T-cell (primary cell): ENCODE results near the gene PRKCB. TPM values are rescaled to one million over a fixed set of nuclear protein-coding genes. Genes with fewer than 3 reads are reported as not detected.

Experiments
- ATAC-seq, 4 experiments: fragments of 200-7000 bp in 3 of 4; fragments of 150-1000 bp in 1 of 4; cut with Tn5 transposase; replicated peaks in 1 of 4; 1 replicate in 3 of 4; 2 replicates in 1 of 4; pipeline ENCODE4 v1.10.0; 2021; ENCODE audit warnings: moderate library complexity in 3 of 4, mild to moderate bottlenecking in 2 of 4, moderate number of reproducible peaks in 1 of 4
- CTCF ChIA-PET, 2 donors: fragments of 300-600 bp; sonication (Branson Sonifier 250); formaldehyde crosslinking; loops; one replicate each; lab custom pipeline; 2022; ENCODE audit warnings: antibody characterized with exemption in 2 of 2; lab: Charles Lee
- POLR2A ChIA-PET, 2 donors: fragments of 300-600 bp; sonication (Branson Sonifier 250); formaldehyde crosslinking; loops; one replicate each; lab custom pipeline; 2022; ENCODE audit warnings: antibody characterized with exemption in 2 of 2; lab: Charles Lee
- DNase-seq, 35 experiments: peaks; one replicate each; pipeline versions ENCODE4 v3.0.0 to v3.0.0-alpha.2; 2013 to 2023
- H3K27ac ChIP-seq: one replicate; pipeline ENCODE4 v1.5.1; 2013; ENCODE audit warnings: low read length
- H3K27me3 ChIP-seq, 2 experiments: replicated peaks in 1 of 2; 1 replicate in 1 of 2; 2 replicates in 1 of 2; pipeline versions ENCODE4 v1.6.1 to v1.7.0; 2013; ENCODE audit warnings: low read length in 1 of 2, mixed read lengths in 1 of 2; ENCODE audit not compliant: control insufficient read depth in 2 of 2, insufficient read depth in 2 of 2; ENCODE audit errors: extremely low read depth in 1 of 2
- H3K36me3 ChIP-seq, 2 donors: 1 replicate in 1 of 2; 2 replicates in 1 of 2; pipeline versions ENCODE4 v1.6.1 to v1.7.0; 2013; ENCODE audit warnings: low read length in 1 of 2; ENCODE audit not compliant: control insufficient read depth in 2 of 2, insufficient read depth in 1 of 2; ENCODE audit errors: extremely low read depth in 1 of 2
- H3K4me1 ChIP-seq, 2 experiments: 1 replicate in 1 of 2; 2 replicates in 1 of 2; pipeline versions ENCODE4 v1.6.1 to v1.7.0; 2013; ENCODE audit warnings: low read length in 2 of 2, mixed read lengths in 1 of 2; ENCODE audit not compliant: insufficient read depth in 2 of 2, control insufficient read depth in 1 of 2; ENCODE audit errors: extremely low read depth in 1 of 2
- H3K4me3 ChIP-seq, 2 donors: 1 replicate in 1 of 2; 2 replicates in 1 of 2; pipeline versions ENCODE4 v1.5.1 to v1.7.0; 2013; ENCODE audit warnings: mild to moderate bottlenecking in 2 of 2, low read length in 1 of 2, moderate library complexity in 1 of 2; ENCODE audit not compliant: control insufficient read depth in 1 of 2; ENCODE audit errors: extremely low read depth in 1 of 2
- H3K9me3 ChIP-seq: 2 replicates; pipeline ENCODE4 v1.7.0; 2013
- H3K27ac Mint-ChIP-seq, 2 donors: one replicate each; pipeline ENCODE4 v1.8.0; 2020 to 2021; ENCODE audit warnings: mild to moderate bottlenecking in 2 of 2, mixed read lengths in 2 of 2
- H3K27me3 Mint-ChIP-seq, 2 donors: one replicate each; pipeline ENCODE4 v1.8.0; 2021 to 2022; ENCODE audit warnings: mixed read lengths in 2 of 2
- H3K36me3 Mint-ChIP-seq: one replicate; pipeline ENCODE4 v1.8.0; 2021; ENCODE audit warnings: mixed read lengths
- H3K4me1 Mint-ChIP-seq, 3 donors: one replicate each; pipeline ENCODE4 v1.8.0; 2020 to 2022; ENCODE audit warnings: mixed read lengths in 3 of 3, mild to moderate bottlenecking in 1 of 3
- H3K4me3 Mint-ChIP-seq, 3 donors: one replicate each; pipeline ENCODE4 v1.8.0; 2020 to 2022; ENCODE audit warnings: mild to moderate bottlenecking in 3 of 3, mixed read lengths in 3 of 3, moderate library complexity in 3 of 3
- H3K9me3 Mint-ChIP-seq, 3 donors: one replicate each; pipeline ENCODE4 v1.8.0; 2020 to 2022; ENCODE audit warnings: mixed read lengths in 3 of 3
- WGBS: methylation state at CpG from one replicate; pipeline ENCODE4 v1.1.5; 2013; ENCODE audit warnings: missing lambda C conversion rate; ENCODE audit not compliant: insufficient coverage; 5-methylcytosine and 5-hydroxymethylcytosine counted together
- total RNA-seq, 35 experiments: library from RNA in 6 of 35; stranded (reverse) in 6 of 35; fragments of 120-200 nt in 1 of 35; gene quantifications; one replicate each; pipeline versions ENCODE4 v1.2.1 to v1.2.4 and lab custom pipeline; 2013 to 2026

The PRKCB gene
- total RNA-seq, 5 donors from 2014 or later (not counting 1 experiment from before 2014, with no cell fraction given) = 84.7 to 114 (median 105) TPM

DNA sequence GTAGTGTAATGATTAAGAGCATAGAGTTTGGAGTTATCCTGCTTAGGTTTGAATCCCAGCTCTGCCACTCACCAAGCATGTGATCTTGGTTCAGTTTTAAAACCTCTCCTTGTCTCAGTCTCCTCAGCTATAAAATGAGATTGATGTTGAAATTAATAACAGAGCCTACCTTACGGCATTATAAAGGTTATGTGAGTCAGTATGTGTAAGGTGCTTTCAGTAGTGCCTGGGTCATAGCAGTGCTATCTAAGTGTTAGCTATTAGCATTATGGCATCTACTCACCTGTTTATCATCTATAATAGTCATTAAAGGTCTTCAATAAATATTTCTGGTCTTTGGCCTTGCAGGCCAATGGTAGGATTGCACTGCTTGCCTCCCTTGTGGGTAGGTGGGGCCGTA, 53.4 kb downstream of the PRKCB start:
- Histone ChIP-seq H3K9me3 (no peaks in the 10 kb centered on the region), H3K27me3 (no peaks in the 10 kb centered on the region), H3K4me3 (no peak overlapping the region), H3K36me3 (no peaks in the 10 kb centered on the region), H3K27ac (no peak overlapping the region), H3K4me1 (peaks cover 0 to 5% of the 10 kb centered on the region in 2 experiments)
- Mint-ChIP-seq H3K36me3 (peaks cover 48% of the 10 kb centered on the region), H3K4me1 (peaks cover 58 to 70% (median 67%) of the 10 kb centered on the region in 3 donors), H3K4me3 (no peak overlapping the region), H3K9me3 (no peaks in the 10 kb centered on the region), H3K27me3 (no peaks in the 10 kb centered on the region), H3K27ac (peak overlapping the region in 1 of 2 donors; percentile 34)
- POLR2A ChIA-PET = interaction anchor here in 1 of 2 donors (0.5 to 0.7 kb wide), 2 partner anchors 17 to 47 kb away, joined by 3 read pairs; no protein-coding TSS in a partner anchor
- CTCF ChIA-PET = interaction anchor here in 1 of 2 donors (0.6 kb wide), 1 partner anchor 956 kb away, joined by 3 read pairs; the partner anchor contains the start of gene SLC5A11
- DNase-seq = no peak
- ATAC-seq = no peak
- WGBS = no CpG with 5 or more reads among the region's 2 CpGs

DNA sequence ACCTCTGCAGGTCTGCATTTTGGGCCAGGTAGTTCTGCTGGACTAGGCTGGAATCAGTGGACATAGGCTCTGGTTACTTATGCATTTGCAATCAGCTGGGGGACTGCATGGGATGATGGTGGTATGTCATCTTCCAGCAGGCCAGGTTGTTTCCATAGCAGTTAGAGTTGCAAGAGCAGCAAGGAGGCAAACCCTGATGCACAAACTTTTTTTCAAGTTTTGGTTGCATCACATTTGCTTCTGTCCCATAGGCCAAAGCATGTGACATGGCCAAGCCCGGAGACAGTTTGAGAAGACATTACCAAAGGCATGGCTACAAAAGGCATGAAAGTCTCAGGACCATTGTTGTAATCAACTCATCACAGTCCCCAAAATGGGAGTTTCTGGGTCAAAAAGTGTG, 58.2 kb downstream of the PRKCB start:
- WGBS = 100% methylated on average over 1 of the region's 1 CpG
- DNase-seq (no peak), ATAC-seq (no peak)
- ChIA-PET CTCF (interaction anchor here in 1 of 2 donors (1.1 kb wide), 1 partner anchor 116 kb away, joined by 4 read pairs; no protein-coding TSS in a partner anchor), POLR2A (no interaction called here)
- Mint-ChIP-seq H3K27ac (no peak overlapping the region), H3K27me3 (no peaks in the 10 kb centered on the region), H3K9me3 (no peaks in the 10 kb centered on the region), H3K4me1 (peaks cover 64 to 72% (median 65%) of the 10 kb centered on the region in 3 donors), H3K36me3 (peaks cover 26% of the 10 kb centered on the region), H3K4me3 (no peak overlapping the region)
- Histone ChIP-seq H3K27me3 (no peaks in the 10 kb centered on the region), H3K36me3 (no peaks in the 10 kb centered on the region), H3K4me1 (peaks cover 7 to 17% of the 10 kb centered on the region in 2 experiments), H3K4me3 (no peak overlapping the region), H3K9me3 (no peaks in the 10 kb centered on the region), H3K27ac (no peak overlapping the region)

GRCh38 chr16:23895052-23895451, 59.3 kb downstream of the PRKCB start:
- Mint-ChIP-seq H3K4me1 (peaks cover 55 to 69% (median 62%) of the 10 kb centered on the region in 3 donors), H3K9me3 (no peaks in the 10 kb centered on the region), H3K4me3 (no peak overlapping the region), H3K27ac (peak overlapping the region; percentile 32 to 49), H3K27me3 (no peaks in the 10 kb centered on the region), H3K36me3 (peaks cover 23% of the 10 kb centered on the region)
- Histone ChIP-seq H3K27me3 (no peaks in the 10 kb centered on the region), H3K4me3 (no peak overlapping the region), H3K9me3 (no peaks in the 10 kb centered on the region), H3K27ac (no peak overlapping the region), H3K36me3 (no peaks in the 10 kb centered on the region), H3K4me1 (peaks cover 7 to 19% of the 10 kb centered on the region in 2 experiments)
- POLR2A ChIA-PET = interaction anchor here in 1 of 2 donors (0.7 to 1.0 kb wide), 2 partner anchors 9 to 31 kb away, joined by 3 read pairs; no protein-coding TSS in a partner anchor
- ATAC-seq (no peak), DNase-seq (no peak)
- CTCF ChIA-PET = interaction anchor here in 1 of 2 donors (0.7 kb wide), 1 partner anchor 87 kb away, joined by 3 read pairs; no protein-coding TSS in a partner anchor

DNA sequence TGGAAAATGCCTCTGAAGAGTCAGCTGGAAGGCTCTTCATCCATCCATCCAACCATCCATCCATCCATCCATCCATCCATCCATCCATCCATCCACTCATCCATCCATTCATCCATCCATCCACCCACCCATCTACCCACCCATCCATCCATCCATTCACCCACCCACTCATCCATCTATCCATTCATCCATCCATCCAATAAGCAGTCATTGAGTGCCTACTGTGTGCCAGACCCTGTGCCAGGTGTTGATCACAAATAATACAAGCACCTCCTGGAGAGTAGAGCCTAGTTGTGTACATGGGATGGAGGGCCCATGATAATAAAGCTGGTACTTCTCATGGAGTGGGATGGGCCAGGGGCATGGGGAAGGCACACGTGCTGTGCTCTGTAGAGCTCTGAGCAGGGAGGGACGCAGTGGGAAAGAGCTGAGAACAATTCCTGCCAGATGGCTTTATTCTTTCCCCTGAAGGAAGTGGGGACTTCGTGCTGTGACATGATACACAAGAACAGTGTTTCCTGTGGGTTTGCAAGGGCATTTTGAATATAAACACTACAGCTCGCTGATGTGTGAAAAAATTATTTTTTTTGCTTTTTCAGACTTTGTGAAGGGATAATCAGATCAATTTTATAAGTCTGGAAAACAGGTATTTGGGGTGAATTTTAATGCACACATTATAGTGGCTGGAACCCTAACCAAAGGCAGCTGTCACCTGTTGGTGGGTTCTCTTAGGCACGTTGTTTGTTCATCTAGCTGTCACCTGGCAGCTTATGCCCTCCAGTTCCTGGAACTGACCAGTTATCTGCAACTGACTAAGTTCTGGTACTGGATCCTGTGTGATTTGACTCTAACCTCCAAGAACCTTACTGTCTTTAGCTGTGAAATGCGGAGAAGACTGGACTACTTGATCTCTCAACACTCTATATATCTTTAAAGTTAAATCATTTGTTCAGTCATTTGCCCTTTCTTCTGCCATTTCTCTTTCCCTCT, 61.3 kb downstream of the PRKCB start:
- Mint-ChIP-seq H3K9me3 (no peaks in the 10 kb centered on the region), H3K4me3 (peak overlapping the region in 1 of 3 donors; percentile 63), H3K27ac (peak overlapping the region; percentile 86), H3K27me3 (no peaks in the 10 kb centered on the region), H3K36me3 (peaks cover 23% of the 10 kb centered on the region), H3K4me1 (peaks cover 59 to 73% (median 68%) of the 10 kb centered on the region in 3 donors)
- Histone ChIP-seq H3K27me3 (no peaks in the 10 kb centered on the region), H3K9me3 (no peaks in the 10 kb centered on the region), H3K4me1 (peaks cover 21 to 33% of the 10 kb centered on the region in 2 experiments), H3K4me3 (peak overlapping the region in 1 of 2 donors; percentile 35), H3K36me3 (no peaks in the 10 kb centered on the region), H3K27ac (peak overlapping the region; percentile 18)
- ATAC-seq (peak; percentile 48 to 84 (median 72)), DNase-seq (peak in 2 of 35 experiments; percentile 2 to 35)
- ChIA-PET POLR2A (no interaction called here), CTCF (interaction anchor here in 1 of 2 donors (0.7 kb wide), 1 partner anchor 17 kb away, joined by 3 read pairs; no protein-coding TSS in a partner anchor)
- WGBS = 0% methylated on average over 3 of the region's 6 CpGs

DNA sequence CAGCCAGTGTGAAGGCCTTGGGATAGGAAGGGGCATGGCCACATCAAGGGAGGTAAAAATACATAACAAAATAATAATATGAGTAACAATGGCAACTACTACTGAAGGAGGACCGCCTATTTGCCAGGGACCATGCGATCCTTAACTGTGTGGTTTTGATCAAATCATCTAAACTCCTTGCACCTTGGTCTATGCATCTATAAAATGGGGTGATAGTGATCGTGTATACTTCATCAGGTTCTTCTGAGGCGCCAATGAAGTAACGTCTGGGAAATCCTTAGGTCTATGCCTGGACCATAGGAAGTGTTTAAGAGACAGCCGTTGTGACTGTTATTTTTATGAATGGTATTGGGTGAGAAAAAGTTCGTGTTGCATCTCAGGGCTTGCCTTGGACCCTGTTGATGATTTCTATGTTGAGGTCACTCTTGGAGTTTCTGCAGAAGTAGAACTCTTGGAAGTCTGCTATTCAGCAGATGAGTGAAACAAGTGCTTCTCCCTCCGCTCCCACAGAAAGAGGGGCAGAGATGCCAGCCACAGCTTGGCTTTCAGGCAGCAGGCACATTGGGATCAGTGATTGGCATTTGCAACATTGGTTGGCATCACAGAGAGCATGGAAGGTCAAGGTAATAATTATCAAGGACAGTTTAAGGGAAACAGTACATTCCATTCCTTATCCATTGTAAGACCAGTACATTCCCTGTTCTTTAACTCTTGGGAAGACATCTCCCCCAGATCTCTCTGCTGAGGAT, 63.1 kb downstream of the PRKCB start:
- POLR2A ChIA-PET = interaction anchor here in 1 of 2 donors (0.6 kb wide), 1 partner anchor 37 kb away, joined by 4 read pairs; no protein-coding TSS in a partner anchor
- WGBS = 88% methylated on average over 4 of the region's 8 CpGs
- H3K9me3 Mint-ChIP-seq = no peaks in the 10 kb centered on the region
- Histone ChIP-seq H3K27me3 (no peaks in the 10 kb centered on the region), H3K4me3 (no peak overlapping the region), H3K36me3 (no peaks in the 10 kb centered on the region), H3K27ac (no peak overlapping the region), H3K9me3 (no peaks in the 10 kb centered on the region), H3K4me1 (peaks cover 25 to 39% of the 10 kb centered on the region in 2 experiments)
- no peak overlapping the region for H3K27ac Mint-ChIP-seq
- H3K27me3 Mint-ChIP-seq = no peaks in the 10 kb centered on the region
- no peak overlapping the region for H3K4me3 Mint-ChIP-seq
- peaks cover 68 to 79% (median 76%) of the 10 kb centered on the region in 3 donors for H3K4me1 Mint-ChIP-seq
- DNase-seq (no peak), ATAC-seq (no peak)
- peaks cover 8% of the 10 kb centered on the region for H3K36me3 Mint-ChIP-seq
- CTCF ChIA-PET = no interaction called here

- POLR2A ChIA-PET = no interaction called here
- H3K9me3 ChIP-seq = no peaks in the 10 kb centered on the region
- ATAC-seq (no peak), DNase-seq (no peak)
- WGBS = no CpG with 5 or more reads among the region's 2 CpGs
- H3K27me3 Mint-ChIP-seq = no peaks in the 10 kb centered on the region
- H3K4me1 ChIP-seq = peaks cover 25 to 39% of the 10 kb centered on the region in 2 experiments
- H3K36me3 ChIP-seq = no peaks in the 10 kb centered on the region
- H3K27me3 ChIP-seq = no peaks in the 10 kb centered on the region
- peaks cover 70 to 82% (median 79%) of the 10 kb centered on the region in 3 donors for H3K4me1 Mint-ChIP-seq
- H3K36me3 Mint-ChIP-seq = peaks cover under 1% of the 10 kb centered on the region
- H3K27ac ChIP-seq = no peak overlapping the region
- no peak overlapping the region for H3K27ac Mint-ChIP-seq
- CTCF ChIA-PET = no interaction called here
- H3K9me3 Mint-ChIP-seq = no peaks in the 10 kb centered on the region
- H3K4me3 ChIP-seq = no peak overlapping the region
- H3K4me3 Mint-ChIP-seq = no peak overlapping the region
Observed at GRCh38 chr16:23899869-23900268, 64.1 kb downstream of the PRKCB start.
